HG02981 (cell line): Measurements from ENCODE around the gene AANAT.

Source experiments
- ATAC-seq: cut with Tn5 transposase; IDR thresholded peaks from one replicate; pipeline ENCODE4 v1.9.1; 2021; ENCODE audit warnings: mild to moderate bottlenecking, moderate library complexity; ENCODE audit not compliant: unreplicated experiment

The AANAT gene

DNA sequence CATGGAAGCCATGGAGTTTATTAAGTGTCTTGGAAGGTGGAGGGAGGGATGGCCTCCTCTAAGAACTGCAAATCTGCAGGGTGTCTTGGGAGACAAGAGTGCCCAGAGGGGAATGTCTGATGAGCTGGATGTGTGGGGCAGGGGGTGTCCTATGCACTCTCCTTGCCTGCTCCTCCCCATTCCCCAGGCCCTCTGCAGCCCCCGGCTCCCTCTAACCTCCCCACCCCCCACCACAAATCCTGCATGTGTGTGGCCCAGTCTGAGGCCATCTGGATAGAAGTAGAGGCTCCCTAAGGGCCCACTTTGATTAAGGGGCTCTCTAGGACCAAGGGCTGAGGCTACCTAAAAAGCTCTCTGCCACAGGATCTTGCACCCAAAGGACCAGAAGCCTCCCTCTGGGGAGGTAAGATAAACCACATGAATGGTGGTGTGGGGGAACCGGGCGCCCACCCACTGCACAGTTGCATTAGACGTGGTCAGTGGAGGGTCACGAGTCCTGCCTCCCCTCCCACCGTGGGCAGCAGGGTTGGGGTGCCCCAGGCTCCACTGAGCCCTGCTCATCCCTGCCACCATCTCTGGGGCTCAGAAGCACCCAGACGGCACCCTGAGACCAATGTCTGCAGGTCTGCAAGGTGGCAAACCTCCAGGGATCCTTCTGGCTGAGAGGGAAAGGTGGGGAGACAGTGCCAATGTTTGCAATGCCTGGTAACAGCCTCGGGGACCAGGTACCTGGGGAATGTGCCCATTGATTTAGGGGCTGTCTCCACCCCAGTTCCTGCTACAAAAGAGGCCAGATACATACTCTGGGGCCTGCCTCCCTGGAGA is 618 bp downstream of the AANAT start:
- ATAC-seq: no peak

- no peak for ATAC-seq
These were observed 1.2 kb downstream of the AANAT start for GRCh38 chr17:76468634-76469010.

- no peak for ATAC-seq
These were observed 1.9 kb downstream of the AANAT start for GRCh38 chr17:76469076-76469990.

- ATAC-seq: no peak
These were observed 2.8 kb downstream of the AANAT start for GRCh38 chr17:76469991-76470739.

DNA sequence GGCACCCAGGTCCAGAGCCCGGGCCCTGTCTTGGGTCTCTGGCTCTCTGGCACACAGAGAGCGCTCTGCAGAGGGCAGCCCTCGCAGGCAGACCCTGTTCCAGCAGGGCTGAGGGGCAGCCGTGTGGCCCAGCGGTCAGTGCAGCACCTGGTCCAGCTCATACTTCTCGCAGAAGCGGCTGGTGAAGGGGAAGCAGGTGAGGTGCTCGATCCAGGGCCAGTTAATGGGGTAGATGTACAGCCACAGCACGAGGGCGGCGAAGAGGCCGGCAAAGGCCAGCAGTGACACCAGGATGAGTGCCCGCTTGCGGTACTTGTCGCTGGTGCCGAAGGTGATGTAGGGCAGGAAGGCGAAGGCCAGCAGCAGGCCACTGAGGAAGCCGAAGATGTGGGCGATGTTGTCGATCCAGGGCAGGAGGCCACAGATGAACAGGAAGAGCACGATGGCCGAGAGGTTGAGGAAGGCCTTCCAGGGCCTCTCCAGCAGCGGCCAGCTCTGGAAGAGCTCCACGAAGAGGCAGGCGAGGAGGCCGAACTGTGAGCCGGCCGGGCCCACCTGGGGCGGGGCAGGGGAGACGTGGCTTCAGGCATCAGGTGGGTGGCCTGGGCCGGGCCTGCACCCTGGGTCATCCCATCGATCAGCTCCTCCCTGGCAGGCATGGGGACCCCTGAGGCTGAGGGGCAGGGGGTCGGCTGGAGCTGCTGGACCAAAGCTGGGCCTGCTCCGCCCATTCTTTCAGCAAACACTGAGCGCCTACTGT is 4.3 kb downstream of the AANAT start:
- ATAC-seq: no peak

DNA sequence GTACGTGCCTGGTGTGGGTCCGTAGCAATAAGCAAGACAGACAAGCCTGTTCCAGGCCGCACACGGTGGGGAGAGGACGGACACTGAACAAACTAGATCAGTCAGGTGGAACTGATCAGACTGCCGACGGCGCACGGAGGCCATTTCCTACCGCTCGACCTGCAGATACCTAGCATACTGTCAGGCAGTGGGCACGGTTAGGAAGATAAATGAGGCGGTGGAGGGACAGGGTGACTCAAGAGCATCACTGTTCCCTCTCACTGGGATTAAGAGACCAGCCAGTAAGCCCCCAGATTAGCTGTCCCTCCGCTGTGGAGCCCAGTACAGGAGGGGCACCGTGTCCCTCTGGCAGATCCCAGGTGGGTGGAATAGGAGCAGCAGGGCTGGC is 4.8 kb downstream of the AANAT start:
- no peak for ATAC-seq

DNA sequence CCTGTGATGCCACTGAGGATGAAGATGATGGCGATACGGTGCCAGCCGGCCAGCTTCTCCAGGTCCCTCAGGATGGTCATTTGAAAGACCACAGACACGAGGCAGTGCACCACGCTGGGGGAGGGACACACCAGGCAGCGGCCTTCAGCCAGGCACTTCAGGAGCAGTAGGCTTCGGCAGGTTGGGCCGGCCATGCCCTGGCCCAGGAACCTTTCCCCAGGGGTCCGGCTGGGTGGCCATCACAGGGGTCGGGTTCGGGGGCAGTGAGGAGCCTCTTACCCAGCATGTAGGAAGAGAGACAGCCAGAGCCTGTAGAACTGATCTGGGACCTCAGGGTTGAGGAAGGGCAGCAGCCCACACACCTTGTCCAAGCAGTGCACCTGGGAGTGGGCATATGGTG is 5.3 kb downstream of the AANAT start:
- ATAC-seq: no peak

DNA sequence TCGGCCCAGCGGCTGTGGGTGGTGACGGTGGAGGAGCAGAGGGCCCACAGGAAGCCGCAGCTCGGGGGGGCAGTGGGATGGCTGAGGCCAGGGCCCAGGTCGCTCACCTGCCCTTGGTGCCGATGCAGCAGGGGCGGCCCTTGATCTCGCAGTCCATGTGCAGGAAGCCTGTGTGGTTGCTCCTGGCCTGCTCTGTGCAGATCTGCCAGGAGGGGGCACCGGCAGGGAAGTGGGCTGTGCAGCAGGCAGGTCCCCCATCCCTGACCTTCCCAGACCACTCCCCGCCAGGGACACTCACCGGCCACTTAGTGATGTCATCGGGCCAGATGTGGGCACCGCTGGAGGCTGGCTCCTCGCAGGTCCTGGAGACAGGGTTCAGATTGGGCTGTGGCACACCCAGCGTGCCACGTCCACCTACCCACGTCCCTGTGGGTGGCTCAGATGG is 6.2 kb downstream of the AANAT start:
- no peak for ATAC-seq

- ATAC-seq: no peak
These were observed 6.8 kb downstream of the AANAT start for GRCh38 chr17:76474238-76474637.

DNA sequence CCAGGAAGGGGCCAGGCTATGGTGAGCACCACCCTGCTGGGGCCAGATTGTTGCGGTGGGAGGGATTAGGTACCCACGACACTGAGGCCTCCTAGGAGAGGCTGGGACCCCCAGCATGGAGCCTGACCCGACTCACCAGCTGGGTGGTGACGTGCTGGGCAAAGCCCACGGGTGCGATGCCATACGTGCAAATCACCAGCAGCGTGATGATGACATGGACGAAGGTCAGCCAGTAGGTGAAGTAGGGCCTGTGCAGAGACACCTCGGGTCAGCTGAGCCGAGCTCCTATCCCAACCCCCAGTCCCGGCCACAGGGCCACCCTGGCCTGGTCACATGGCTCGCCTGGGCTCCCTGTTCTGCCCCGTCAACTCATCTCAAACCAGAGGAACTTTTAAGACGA is 7.5 kb downstream of the AANAT start:
- ATAC-seq: no peak

DNA sequence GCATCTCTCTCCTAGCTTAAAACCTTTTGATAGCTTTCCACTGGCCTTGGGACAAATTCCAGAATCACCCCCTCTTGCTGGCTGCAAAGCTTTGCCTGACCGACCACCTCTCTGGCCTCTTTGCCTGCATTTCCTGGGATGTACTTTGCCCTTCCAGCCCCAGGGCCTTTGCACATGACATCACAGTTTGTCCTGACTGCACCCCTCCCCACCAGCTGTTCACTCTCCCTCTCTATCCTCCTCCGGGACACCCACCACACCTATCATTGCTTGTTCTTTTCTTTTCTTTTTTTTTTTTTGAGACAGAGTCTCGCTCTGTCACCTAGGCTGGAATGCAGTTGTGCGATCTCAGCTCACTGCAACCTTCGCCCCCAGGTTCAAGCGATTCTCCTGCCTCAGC is 7.9 kb downstream of the AANAT start:
- ATAC-seq: no peak

DNA sequence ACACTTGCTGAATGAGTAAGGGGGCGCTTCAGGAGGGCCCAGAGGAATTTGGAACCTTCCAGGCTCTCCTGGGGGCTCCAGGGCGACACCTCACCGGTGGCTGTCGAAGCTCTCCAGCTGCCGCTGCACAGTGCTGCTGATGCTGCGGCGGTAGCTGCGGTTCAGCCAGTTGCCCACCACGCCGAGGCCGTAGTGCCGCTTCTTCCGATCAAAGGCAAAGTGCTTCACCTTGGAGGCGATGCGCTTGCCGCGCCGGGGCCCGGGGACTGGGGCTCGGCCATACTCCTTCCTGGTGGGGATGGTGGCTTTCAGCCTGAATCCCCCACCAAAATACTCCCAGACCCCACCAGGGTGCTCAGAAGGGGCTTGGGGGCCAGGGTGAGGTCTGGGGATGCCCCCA is 9.3 kb downstream of the AANAT start:
- ATAC-seq: no peak

DNA sequence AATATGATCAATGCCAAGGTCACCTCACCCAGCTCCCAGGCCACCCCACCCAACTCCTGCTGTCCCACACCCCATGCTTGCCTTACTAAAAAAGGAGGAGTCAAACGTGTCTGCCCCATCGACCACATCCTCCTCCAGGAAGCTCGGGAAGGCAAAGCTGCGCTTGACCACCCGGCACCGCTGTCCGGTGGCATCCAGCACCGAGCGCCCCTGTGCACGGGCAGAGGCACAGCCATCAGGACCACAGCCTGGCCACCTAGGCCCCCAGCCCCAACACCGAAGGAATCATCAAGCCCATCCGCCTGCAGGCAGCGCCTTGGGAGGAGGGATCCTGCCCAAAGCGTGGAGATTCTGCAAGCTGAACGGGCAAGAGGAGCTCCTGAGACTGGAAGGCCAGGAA is 10.2 kb downstream of the AANAT start:
- no peak for ATAC-seq

- ATAC-seq: no peak
These were observed 10.7 kb downstream of the AANAT start for GRCh38 chr17:76478097-76478496.

GRCh38 chr17:76478730-76479514 is 11.5 kb downstream of the AANAT start:
- ATAC-seq: no peak

- no peak for ATAC-seq
These were observed 12.2 kb downstream of the AANAT start for GRCh38 chr17:76479515-76480060.

GRCh38 chr17:76480632-76481031 is 13.2 kb downstream of the AANAT start:
- peak; percentile 2 for ATAC-seq

DNA sequence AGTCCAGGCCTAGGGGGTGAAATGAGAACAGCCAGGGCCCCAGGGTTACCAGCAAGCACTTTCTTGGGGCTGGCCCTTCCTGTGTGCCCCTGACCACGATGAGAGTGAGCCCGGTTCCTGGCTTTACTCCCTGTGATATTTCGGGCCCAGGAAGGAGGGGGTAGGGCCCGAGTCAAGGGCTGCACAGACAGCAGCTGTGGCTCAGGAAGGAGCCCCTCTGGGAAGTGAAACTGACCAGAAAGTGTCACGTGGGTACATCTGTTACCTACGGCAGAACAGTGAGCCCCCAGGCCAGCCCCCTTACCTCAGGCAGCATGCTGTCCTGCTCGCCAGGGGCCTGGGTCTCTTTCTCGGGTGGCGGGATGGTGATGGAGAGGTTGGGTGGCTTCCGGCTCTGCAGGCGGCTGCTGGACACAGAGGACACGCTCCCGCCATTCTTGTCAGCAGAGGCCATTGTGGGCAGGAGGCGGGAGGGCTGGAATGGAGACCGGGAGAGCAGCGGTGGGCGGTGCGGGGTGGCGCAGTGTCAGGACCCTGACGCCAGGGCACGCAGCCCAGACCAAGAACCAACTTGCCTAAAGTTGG is 13.8 kb downstream of the AANAT start:
- ATAC-seq: peak; percentile 60

DNA sequence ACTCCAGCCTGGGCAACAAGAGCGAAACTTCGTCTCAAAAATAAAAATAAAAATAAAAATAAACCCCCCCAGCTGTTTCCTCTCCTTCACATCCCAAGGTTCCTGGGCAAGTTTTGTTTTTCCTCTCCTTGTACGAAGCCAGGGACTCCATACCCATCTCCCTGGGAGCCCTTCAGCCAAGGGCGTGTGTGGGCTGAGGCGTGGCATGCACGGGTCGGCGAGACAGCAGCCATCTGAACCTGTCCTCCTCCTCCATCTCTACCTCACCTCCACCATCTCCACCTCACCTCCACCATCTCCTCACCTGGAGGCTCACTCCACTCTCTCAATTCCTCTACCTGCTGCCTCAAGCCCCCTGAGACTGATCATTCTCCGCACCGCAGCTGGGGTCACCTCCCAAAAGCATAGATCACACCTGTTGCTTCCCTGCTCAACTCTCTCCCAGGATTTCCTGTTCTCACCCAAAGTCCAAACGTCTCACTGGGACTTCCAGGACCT is 16.9 kb downstream of the AANAT start:
- no peak for ATAC-seq
